NT2/D1 (cell line): ENCODE measurements around the gene TIAM1.

Experiments used
- SUZ12 ChIP-seq: IDR thresholded peaks from 2 replicates; pipeline ENCODE4 v1.6.1; 2011; ENCODE audit not compliant: insufficient read length, insufficient read depth; ENCODE audit errors: extremely low read depth
- YY1 ChIP-seq: IDR thresholded peaks from 2 replicates; pipeline ENCODE4 v1.6.1; 2011; ENCODE audit not compliant: insufficient read length, insufficient read depth
- ZNF274 ChIP-seq: IDR thresholded peaks from 2 replicates; pipeline ENCODE4 v1.6.1; 2011; ENCODE audit warnings: mild to moderate bottlenecking, low read depth, low read length

DNA sequence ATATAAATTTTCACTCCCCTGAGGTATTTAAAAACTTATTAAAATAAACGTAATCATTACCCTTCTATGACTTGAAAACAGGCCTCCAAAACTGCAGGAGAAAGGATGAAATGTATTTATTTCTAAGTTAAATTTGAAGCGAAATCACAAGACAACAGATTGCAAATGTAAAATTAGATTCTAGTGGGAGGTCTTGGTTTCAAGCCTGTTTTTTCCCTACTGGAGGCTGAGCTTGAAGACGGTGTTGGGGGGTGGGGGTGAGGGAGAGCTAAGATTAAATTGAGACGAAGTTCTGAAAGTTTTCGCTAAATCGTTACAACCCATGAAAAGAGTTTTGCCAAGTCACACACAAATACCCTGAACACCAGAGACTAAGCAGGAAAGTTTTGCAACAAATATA, 68.2 kb downstream of the TIAM1 start:
- no peak for TF ChIP-seq YY1
- no peak for TF ChIP-seq SUZ12
- TF ChIP-seq ZNF274 = no peak
